Measurements from ENCODE around the gene KIF2A.

The KIF2A gene

DNA sequence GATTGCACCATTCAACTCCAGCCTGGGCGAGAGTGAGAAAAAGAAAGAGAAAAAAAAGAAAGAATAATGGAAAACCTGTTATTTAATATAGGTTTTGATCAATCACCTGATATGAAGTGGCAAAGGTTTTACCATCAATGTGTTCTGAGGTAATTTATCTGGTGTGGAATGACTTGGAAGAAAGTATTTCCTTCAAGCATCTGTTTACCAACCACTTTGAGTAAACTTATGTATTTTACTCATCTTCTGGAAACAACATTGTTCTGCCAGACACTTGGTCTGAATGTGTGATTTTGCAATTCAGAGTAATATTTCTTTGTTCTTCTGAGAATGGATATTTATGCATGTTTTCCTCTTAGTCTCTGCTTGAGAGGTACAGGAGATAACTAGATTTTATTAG lies 24.3 kb downstream of the KIF2A start:
- no peak for DNase-seq

- DNase-seq = no peak
Measured at GRCh38 chr5:62331921-62332320, 25.9 kb downstream of the KIF2A start.

- DNase-seq = no peak
Measured at GRCh38 chr5:62333250-62333794, 27.3 kb downstream of the KIF2A start.

GRCh38 chr5:62334082-62334481 lies 28.1 kb downstream of the KIF2A start:
- no peak for DNase-seq

GRCh38 chr5:62340392-62340791 lies 34.4 kb downstream of the KIF2A start:
- no peak for DNase-seq

- no peak for DNase-seq
Measured at GRCh38 chr5:62340979-62341378, 35.0 kb downstream of the KIF2A start.

GRCh38 chr5:62341783-62342475 lies 35.9 kb downstream of the KIF2A start:
- DNase-seq = no peak

- no peak for DNase-seq
Measured at GRCh38 chr5:62342476-62342837, 36.5 kb downstream of the KIF2A start.

- DNase-seq = no peak
Measured at GRCh38 chr5:62343428-62343827, 37.4 kb downstream of the KIF2A start.

- no peak for DNase-seq
Measured at GRCh38 chr5:62346748-62347147, 40.7 kb downstream of the KIF2A start.

DNA sequence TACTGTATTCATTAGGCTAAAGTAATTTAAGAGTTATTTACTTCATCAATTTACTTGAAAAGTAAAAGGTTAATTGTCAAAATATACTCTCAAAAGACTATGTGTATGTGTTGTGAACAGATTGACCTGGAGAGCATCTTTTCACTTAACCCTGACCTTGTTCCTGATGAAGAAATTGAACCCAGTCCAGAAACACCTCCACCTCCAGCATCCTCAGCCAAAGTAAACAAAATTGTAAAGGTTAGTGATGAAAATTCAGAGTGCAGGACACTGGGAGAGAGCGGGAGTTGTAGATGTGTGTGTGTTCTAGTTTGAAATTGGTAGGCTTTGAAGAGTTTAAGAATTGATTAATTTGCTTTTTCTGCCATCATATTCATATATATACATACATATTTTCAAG lies 41.9 kb downstream of the KIF2A start:
- DNase-seq = no peak

DNA sequence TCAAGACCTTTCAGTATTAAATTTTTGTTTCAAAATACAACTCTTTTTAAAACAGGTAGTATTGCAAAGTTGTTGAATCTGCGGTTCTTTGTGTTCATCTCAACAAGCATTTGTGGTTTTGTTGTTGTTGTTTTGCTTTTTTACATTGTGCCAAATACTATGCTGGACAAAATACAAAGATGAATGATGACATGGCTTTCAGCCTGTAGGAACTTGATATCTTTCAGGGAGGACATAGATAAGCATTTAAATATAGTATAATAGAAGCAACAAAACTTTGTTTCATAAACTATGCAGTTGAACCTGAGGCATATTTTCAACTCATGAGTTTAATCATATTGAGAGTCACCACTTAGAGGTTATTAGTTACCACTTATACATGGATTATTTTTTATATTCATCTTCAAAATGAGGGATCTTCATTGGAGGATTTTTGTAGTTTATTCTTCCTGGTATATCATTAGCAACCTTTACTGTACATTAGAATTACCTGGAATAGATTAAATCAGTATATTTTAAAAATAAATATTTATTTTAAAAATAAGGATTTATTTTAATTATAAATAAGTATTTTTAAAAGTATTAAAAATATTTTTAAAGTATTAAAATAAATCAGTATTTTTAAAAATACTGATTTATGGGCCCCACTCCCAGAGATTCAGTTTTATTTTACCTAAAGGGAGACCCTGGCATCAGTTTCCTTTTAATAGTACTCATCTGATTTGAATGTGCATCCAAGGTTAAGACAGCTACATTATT lies 42.9 kb downstream of the KIF2A start:
- no peak for DNase-seq

- peak; percentile 60 for DNase-seq
Measured at GRCh38 chr5:62354028-62354874, 48.2 kb downstream of the KIF2A start.

- DNase-seq = no peak
Measured at GRCh38 chr5:62362701-62363100, 56.7 kb downstream of the KIF2A start.

- no peak for DNase-seq
Measured at GRCh38 chr5:62369039-62369438, 63.0 kb downstream of the KIF2A start.

GRCh38 chr5:62371409-62371808 lies 65.4 kb downstream of the KIF2A start:
- DNase-seq = no peak

DNA sequence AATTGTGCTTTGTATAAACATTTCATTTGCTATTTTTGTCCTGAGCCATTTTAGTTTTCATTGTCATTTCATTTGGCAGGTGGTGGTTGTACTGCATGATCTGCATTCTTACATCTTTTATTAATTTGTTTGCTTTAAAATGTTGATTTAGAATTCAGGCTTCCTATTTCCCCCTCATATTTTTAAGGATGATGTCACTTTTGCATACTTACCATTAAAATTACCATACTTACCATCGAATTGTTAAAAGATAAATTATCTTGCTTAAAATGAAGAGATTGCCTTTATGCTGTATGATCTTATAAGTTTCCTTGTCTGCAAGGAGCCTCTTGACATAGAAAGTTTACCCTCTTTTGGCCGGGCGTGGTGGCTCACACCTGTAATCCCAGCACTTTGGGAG lies 66.6 kb downstream of the KIF2A start:
- no peak for DNase-seq

GRCh38 chr5:62373382-62373781 lies 67.4 kb downstream of the KIF2A start:
- no peak for DNase-seq

GRCh38 chr5:62374090-62374489 lies 68.1 kb downstream of the KIF2A start:
- no peak for DNase-seq

- no peak for DNase-seq
Measured at GRCh38 chr5:62375627-62376026, 69.6 kb downstream of the KIF2A start.

- no peak for DNase-seq
Measured at GRCh38 chr5:62376064-62376463, 70.1 kb downstream of the KIF2A start.

DNA sequence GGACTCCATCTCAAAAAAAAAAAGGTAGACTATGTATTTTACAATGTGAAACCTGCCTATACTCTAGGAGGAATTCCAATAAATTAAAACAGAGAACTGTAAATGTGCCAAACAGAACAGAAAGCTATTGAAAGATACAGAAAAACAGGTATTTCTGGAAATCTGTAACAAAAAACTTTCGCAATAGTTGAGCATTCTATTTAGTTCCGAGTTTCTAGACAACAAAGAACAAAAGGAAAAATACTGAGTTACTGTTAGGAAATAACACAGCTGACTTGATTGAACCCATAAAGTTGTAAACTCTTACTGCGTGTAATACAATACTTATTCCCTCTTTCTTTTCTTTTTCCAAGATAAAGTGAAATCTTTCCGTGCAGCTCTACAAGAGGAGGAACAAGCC lies 79.1 kb downstream of the KIF2A start:
- no peak for DNase-seq

- no peak for DNase-seq
Measured at GRCh38 chr5:62385816-62386400, 79.9 kb downstream of the KIF2A start.
